LNCaP clone FGC (cell line): ENCODE measurements around the gene ARL5A.

Source experiments
- DNase-seq: peaks from one replicate; pipeline ENCODE4 v3.0.0-alpha.2; 2011; ENCODE audit warnings: low read depth
- H3K4me3 ChIP-seq: 2 replicates; pipeline ENCODE4 v1.5.1; 2011; ENCODE audit warnings: mild to moderate bottlenecking, low read depth, low read length, control low read depth
- TF ChIP-seq, protein P1 (sequence below): IDR thresholded peaks from 2 replicates; pipeline ENCODE4 v1.5.1; 2012; ENCODE audit warnings: mild to moderate bottlenecking; ENCODE audit not compliant: control insufficient read depth, insufficient read depth; ENCODE audit errors: extremely low read depth

ARL5A gene

DNA sequence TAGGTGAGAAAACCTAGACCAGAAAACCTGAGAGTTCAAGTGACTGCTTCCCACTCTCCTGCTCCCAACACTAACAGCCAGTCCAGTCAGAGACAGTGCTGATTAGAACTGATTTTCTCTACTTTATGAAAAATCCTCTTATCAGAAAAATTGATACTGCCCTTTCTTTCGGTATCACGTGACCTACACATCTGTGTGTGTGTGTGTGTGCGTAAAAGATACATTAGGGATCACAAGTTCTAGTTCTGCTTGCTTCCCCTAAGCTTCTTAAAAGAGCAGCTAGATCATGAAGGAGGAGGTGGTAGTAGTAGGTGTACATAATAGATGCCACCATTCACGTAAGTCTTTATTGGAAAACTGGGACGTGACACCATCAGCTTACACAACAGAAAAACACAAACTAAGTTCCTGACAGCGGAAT, 1.5 kb downstream of the ARL5A start:
- no peak for DNase-seq
- H3K4me3 ChIP-seq: peak overlapping the region; percentile 87
- TF ChIP-seq, protein P1, sequence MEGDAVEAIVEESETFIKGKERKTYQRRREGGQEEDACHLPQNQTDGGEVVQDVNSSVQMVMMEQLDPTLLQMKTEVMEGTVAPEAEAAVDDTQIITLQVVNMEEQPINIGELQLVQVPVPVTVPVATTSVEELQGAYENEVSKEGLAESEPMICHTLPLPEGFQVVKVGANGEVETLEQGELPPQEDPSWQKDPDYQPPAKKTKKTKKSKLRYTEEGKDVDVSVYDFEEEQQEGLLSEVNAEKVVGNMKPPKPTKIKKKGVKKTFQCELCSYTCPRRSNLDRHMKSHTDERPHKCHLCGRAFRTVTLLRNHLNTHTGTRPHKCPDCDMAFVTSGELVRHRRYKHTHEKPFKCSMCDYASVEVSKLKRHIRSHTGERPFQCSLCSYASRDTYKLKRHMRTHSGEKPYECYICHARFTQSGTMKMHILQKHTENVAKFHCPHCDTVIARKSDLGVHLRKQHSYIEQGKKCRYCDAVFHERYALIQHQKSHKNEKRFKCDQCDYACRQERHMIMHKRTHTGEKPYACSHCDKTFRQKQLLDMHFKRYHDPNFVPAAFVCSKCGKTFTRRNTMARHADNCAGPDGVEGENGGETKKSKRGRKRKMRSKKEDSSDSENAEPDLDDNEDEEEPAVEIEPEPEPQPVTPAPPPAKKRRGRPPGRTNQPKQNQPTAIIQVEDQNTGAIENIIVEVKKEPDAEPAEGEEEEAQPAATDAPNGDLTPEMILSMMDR: no peak

DNA sequence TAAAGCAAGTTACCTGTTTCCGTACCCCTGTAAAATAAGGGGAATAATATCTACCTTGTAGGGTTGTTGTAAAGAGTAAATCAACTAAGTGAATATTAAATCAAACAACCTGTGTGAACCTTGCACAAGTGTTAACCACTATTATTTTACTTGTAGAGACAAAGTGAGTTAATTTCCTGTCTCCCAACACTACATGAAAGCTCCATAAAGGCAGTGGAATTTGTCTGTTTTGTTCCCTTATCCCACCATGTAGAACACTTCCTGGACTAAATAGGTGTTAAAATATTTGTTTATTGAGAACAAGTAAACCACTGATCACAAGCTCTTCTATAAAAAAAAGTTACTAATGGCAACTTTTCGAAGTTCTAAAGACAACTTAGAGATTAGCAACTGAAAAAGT, 3.3 kb downstream of the ARL5A start:
- TF ChIP-seq, protein P1: no peak
- no peak overlapping the region for H3K4me3 ChIP-seq
- no peak for DNase-seq

DNA sequence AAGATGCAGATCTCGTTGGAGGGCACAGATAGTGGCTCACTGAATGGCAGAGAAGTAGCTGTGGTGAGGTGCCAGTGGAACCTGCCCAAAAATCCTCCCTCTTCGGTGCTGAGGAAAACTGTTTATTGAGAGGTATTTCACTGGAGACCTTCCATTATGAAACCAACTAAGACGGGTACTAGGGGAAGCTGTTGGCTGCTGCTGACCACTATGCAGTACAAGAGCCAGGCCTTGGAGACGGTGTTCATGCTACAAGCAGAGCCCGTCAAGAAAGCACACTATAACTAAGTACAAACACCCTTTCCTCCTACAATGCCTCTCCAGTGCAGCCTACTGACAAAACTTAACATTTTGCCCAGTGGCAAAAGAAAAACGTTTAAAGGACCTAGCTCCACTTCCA, 4.6 kb downstream of the ARL5A start:
- TF ChIP-seq, protein P1: no peak
- no peak overlapping the region for H3K4me3 ChIP-seq
- DNase-seq: no peak

DNA sequence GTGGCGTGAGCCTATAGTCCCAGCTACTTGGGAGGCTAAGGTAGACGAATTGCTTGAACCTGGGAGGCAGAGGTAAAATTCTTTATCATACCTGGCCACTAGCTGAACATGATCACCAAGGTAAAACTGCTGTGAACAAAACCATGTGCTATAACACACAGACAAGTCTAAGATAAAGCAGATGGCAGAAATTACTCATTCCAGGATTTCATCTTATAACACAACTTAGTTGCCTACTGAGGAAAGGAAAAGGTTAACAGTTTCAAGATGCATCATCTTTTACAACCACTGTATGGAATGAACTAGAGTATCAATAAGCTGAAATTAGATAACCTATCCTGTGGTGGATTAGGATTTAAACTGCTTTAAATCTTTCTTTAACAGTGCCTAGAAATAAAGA, 8.3 kb downstream of the ARL5A start:
- DNase-seq: no peak
- TF ChIP-seq, protein P1: no peak
- H3K4me3 ChIP-seq: no peak overlapping the region

DNA sequence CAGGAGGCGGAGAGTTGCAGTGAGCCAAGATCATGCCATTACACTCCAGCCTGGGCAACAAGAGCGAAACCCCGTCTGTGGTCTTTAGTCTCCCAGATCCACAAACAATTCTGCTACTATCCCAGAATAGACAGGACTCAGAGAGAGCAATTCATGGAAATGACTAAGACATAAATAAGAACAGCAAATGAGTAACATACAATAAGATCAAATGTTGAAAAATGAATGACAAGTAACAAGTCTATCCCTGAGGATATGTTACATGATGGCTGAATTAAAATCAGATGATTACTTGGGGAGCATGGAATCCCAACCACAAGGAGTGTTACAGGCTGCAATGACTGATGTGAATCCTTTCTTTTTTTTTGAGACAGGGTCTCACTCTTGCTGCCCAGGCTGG, 10.3 kb downstream of the ARL5A start:
- no peak for DNase-seq
- TF ChIP-seq, protein P1: no peak
- H3K4me3 ChIP-seq: no peak overlapping the region

DNA sequence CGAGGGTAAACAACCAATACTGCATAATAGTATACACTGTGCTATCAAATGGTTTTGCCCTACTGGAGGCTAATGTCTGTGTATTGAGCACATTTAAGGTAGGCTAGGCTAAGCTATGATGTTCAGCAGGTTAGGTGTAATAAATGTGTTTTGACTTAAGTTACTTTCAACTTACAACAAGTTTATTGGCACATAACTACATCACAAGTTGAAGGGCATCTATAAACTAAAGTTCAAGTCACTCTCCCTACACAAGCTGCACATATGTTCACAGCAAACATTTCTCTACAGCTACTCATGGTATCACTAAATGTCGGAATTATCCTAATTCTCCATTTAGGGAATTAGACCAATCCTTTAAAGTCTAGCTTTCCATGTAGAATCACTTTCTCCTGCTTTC, 11.4 kb downstream of the ARL5A start:
- TF ChIP-seq, protein P1: no peak
- DNase-seq: no peak
- H3K4me3 ChIP-seq: no peak overlapping the region

DNA sequence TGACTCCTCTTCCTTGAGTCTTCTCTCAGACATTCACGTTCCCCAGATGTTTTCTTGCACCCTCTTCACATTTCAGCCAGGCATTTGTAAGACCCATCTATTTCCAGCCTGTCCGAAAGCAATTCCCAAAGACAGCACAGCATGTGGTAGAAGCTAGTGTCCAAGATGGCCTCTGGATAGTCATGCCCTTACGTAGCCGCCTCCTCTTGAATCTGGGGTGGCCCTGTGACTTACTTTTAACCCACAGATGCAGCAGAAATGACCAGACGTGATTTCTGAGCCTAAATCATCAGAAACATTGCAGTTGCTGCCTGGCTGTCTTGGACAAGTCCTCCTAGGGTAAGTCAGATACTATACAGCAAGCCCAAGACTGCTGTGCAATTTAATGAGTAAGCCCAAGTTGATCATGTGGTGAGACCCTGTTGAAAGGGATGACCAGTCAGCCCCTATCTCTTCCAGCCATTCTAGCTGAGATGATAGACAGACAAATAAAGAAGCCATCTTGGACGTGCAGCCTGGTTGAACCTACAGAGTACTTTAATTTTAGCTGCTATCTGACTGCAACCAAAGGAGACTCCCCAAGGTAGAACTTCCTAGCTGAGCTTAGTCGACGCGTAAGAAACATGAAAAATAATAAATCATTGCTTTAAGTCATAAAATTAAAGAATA, 12.3 kb downstream of the ARL5A start:
- TF ChIP-seq, protein P1: no peak
- no peak for DNase-seq

More for the DNA sequence above, 12.3 kb downstream of the ARL5A start:
- no peak overlapping the region for H3K4me3 ChIP-seq
